SIG-M5 treated with dmso at 0.1 percent for 504 hours (cell line): ENCODE results near the gene SNUPN.

ENCODE experiments used
- DNase-seq: peaks from one replicate; lab custom pipeline; 2025; ENCODE audit not compliant: unreplicated experiment; lab: John Stamatoyannopoulos, UW

SNUPN gene

GRCh38 chr15:75654201-75654907 lies 28.8 kb upstream of the SNUPN start:
- DNase-seq = no peak

GRCh38 chr15:75653347-75653913 lies 27.9 kb upstream of the SNUPN start:
- DNase-seq = no peak

GRCh38 chr15:75651810-75652543 lies 26.5 kb upstream of the SNUPN start:
- no peak for DNase-seq

GRCh38 chr15:75650908-75651809 lies 25.6 kb upstream of the SNUPN start:
- DNase-seq = no peak

GRCh38 chr15:75649848-75650247 lies 24.3 kb upstream of the SNUPN start:
- DNase-seq = no peak

- DNase-seq = no peak
Observed at GRCh38 chr15:75649045-75649761, 23.7 kb upstream of the SNUPN start.

- no peak for DNase-seq
Observed at GRCh38 chr15:75648156-75649000, 22.9 kb upstream of the SNUPN start.

GRCh38 chr15:75647370-75648155 lies 22.0 kb upstream of the SNUPN start, which contains the start of gene SNX33:
SNX33 (plus strand) TSS chr15:75647912; CDS start chr15:75649103, 1,191 bp downstream.
- peak; percentile 55 for DNase-seq

- no peak for DNase-seq
Observed at GRCh38 chr15:75646944-75647364, 21.4 kb upstream of the SNUPN start.

GRCh38 chr15:75646112-75646943 lies 20.8 kb upstream of the SNUPN start:
- DNase-seq = no peak

- DNase-seq = no peak
Observed at GRCh38 chr15:75644376-75644775, 18.9 kb upstream of the SNUPN start.

- DNase-seq = no peak
Observed at GRCh38 chr15:75641603-75642002, 16.1 kb upstream of the SNUPN start.

GRCh38 chr15:75641179-75641503 lies 15.6 kb upstream of the SNUPN start:
- DNase-seq = no peak

GRCh38 chr15:75640483-75641178 lies 15.1 kb upstream of the SNUPN start:
- peak; percentile 68 for DNase-seq

- DNase-seq = peak; percentile 98
Observed at GRCh38 chr15:75639709-75640482, 14.4 kb upstream of the SNUPN start, which contains the start of gene IMP3. IMP3 (minus strand) TSS chr15:75640224; CDS start chr15:75640168, 56 bp downstream.

GRCh38 chr15:75639191-75639708 lies 13.7 kb upstream of the SNUPN start:
- peak; percentile 23 for DNase-seq
